ENCODE measurements around the gene PCDHB11.

GRCh38 chr5:141196363-141196762 lies 3.1 kb upstream of the PCDHB11 start:
- TF ChIP-seq POLR2A (IDR thresholded peaks at IDR 0.05): no peak
- TF ChIP-seq CTCF (IDR thresholded peaks at IDR 0.05): no peak

Data from thyroid gland (tissue), 4 donors.